PC-9 (cell line): Measurements from ENCODE around the gene EPN1. TPM values are rescaled to one million over a fixed set of nuclear protein-coding genes. Genes with fewer than 3 reads are reported as not detected.

ENCODE experiments used
- BruUV-seq: library from RNA; stranded (reverse); fragments of 400-500 nt; replicated peaks from 2 replicates; lab custom pipeline; 2021; lab: Mats Ljungman, UMichigan
- CTCF ChIA-PET: fragments of 300-600 bp; sonication (Branson Sonifier 250); formaldehyde crosslinking; loops from one replicate; lab custom pipeline; 2022; ENCODE audit warnings: antibody characterized with exemption; lab: Charles Lee
- POLR2A ChIA-PET: fragments of 300-600 bp; sonication (Branson Sonifier 250); formaldehyde crosslinking; loops from one replicate; lab custom pipeline; 2022; ENCODE audit warnings: antibody characterized with exemption; ENCODE audit not compliant: unreplicated experiment; lab: Charles Lee
- DNase-seq, 2 experiments: peaks; one replicate each; pipeline versions ENCODE4 v3.0.0 to v3.0.0-alpha.2; 2015 to 2022; ENCODE audit warnings: mixed read lengths in 1 of 2
- H2AFZ ChIP-seq: fragments of 200-600 bp; sonication (generic); 2 replicates; pipeline ENCODE4 v1.8.1; 2017; ENCODE audit warnings: antibody characterized with exemption
- H3F3A ChIP-seq: fragments of 200-600 bp; sonication (generic); 2 replicates; pipeline ENCODE4 v1.8.1; 2017; ENCODE audit warnings: antibody characterized with exemption, mild to moderate bottlenecking, low read depth; ENCODE audit not compliant: insufficient read depth
- H3K27ac ChIP-seq: fragments of 200-600 bp; sonication (generic); 2 replicates; pipeline ENCODE4 v1.6.1; 2016; ENCODE audit warnings: mixed run types
- H3K27me3 ChIP-seq: fragments of 200-600 bp; sonication (generic); 2 replicates; pipeline ENCODE4 v1.6.1; 2016; ENCODE audit warnings: low read depth, mixed run types; ENCODE audit not compliant: insufficient read depth
- H3K36me3 ChIP-seq: fragments of 200-600 bp; sonication (generic); 2 replicates; pipeline ENCODE4 v1.6.1; 2016; ENCODE audit warnings: low read depth, mixed run types
- H3K4me1 ChIP-seq: fragments of 200-600 bp; sonication (generic); replicated peaks from 2 replicates; pipeline ENCODE4 v1.6.1; 2016; ENCODE audit warnings: mixed run types; ENCODE audit not compliant: insufficient read depth
- H3K4me2 ChIP-seq: fragments of 200-600 bp; sonication (generic); 2 replicates; pipeline ENCODE4 v1.6.1; 2017; ENCODE audit warnings: mixed run types
- H3K4me3 ChIP-seq: fragments of 200-600 bp; sonication (generic); 2 replicates; pipeline ENCODE4 v1.6.1; 2016; ENCODE audit warnings: mixed run types
- H3K79me2 ChIP-seq: fragments of 200-600 bp; sonication (generic); 2 replicates; pipeline ENCODE4 v1.6.1; 2017; ENCODE audit warnings: low read depth, mixed run types
- H3K9me2 ChIP-seq: fragments of 200-600 bp; sonication (generic); 2 replicates; pipeline ENCODE4 v1.8.1; 2017; ENCODE audit warnings: mild to moderate bottlenecking; ENCODE audit not compliant: insufficient read depth
- H3K9me3 ChIP-seq: fragments of 200-600 bp; sonication (generic); 2 replicates; pipeline ENCODE4 v1.8.1; 2016; ENCODE audit warnings: low read depth; ENCODE audit not compliant: insufficient read depth
- H4K20me1 ChIP-seq: fragments of 200-600 bp; sonication (generic); 2 replicates; pipeline ENCODE4 v1.8.1; 2017; ENCODE audit not compliant: insufficient read depth
- EZH2 ChIP-seq: fragments of 200-600 bp; sonication (generic); IDR thresholded peaks from 2 replicates; pipeline ENCODE4 v1.8.0; 2017; ENCODE audit warnings: antibody characterized with exemption, low read depth
- intact Hi-C: fragments of 100-400 bp; cut with micrococcal nuclease; formaldehyde crosslinking; loops from one replicate; pipeline ENCODE4 v1.10.0; 2022; ENCODE audit not compliant: unreplicated experiment
- total RNA-seq: library from RNA; stranded (reverse); gene quantifications from 2 replicates; pipeline ENCODE4 v1.2.3, GENCODE V29; 2021
- TF ChIP-seq, protein P1 (sequence below): fragments of 200-600 bp; sonication (generic); conservative IDR thresholded peaks from 2 replicates; pipeline ENCODE4 v1.6.1; 2017; ENCODE audit warnings: mixed run types, antibody characterized with exemption, mild to moderate bottlenecking, moderate library complexity

EPN1 gene
- total RNA-seq, 1 experiment from 2014 or later = 232 TPM

DNA sequence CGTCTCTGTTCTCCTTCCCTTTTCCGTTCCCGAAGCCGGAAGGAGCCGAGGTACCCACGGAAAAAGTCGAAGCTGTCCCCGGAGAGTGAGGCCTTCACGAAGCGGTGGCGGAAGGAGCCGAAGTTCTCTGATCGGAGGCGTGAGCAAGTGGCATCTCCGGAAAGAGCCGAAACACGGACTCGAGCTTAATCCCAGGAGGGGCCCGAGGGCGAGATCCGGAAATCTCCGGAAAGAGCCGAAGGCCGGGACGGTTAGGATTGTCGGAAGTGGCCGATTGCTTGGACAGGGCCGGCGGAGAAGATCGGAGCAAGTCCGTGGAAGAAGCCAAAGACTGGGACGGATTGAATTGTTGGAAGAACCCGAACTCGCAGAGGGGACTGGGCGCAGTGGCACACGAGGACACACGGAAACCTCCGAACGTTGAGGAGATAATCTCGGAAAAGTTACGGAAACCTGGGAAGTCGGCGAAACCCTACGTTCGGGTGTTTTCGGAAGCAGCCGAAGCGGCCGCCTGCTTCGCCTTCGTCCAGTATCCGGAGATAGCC, 20.6 kb upstream of the EPN1 start:
- peaks cover 45% of the 10 kb centered on the region for H3K79me2 ChIP-seq
- TF ChIP-seq EZH2 = no peak
- TF ChIP-seq, protein P1, sequence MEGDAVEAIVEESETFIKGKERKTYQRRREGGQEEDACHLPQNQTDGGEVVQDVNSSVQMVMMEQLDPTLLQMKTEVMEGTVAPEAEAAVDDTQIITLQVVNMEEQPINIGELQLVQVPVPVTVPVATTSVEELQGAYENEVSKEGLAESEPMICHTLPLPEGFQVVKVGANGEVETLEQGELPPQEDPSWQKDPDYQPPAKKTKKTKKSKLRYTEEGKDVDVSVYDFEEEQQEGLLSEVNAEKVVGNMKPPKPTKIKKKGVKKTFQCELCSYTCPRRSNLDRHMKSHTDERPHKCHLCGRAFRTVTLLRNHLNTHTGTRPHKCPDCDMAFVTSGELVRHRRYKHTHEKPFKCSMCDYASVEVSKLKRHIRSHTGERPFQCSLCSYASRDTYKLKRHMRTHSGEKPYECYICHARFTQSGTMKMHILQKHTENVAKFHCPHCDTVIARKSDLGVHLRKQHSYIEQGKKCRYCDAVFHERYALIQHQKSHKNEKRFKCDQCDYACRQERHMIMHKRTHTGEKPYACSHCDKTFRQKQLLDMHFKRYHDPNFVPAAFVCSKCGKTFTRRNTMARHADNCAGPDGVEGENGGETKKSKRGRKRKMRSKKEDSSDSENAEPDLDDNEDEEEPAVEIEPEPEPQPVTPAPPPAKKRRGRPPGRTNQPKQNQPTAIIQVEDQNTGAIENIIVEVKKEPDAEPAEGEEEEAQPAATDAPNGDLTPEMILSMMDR = 0 out of 2 replicates have a peak, but pooled peaks have one; percentile 3
- peak overlapping the region; percentile 79 for H3K4me2 ChIP-seq
- no peaks in the 10 kb centered on the region for H3K9me2 ChIP-seq
- peaks cover 21% of the 10 kb centered on the region for H3K36me3 ChIP-seq
- peak overlapping the region; percentile 90 for H2AFZ ChIP-seq
- peaks cover 10% of the 10 kb centered on the region; the same call in 1 of the 2 replicates for H3F3A ChIP-seq
- no peaks in the 10 kb centered on the region for H3K27me3 ChIP-seq
- H3K4me3 ChIP-seq = peak overlapping the region; percentile 72
- peak; percentile 99 to 100 for DNase-seq
- BruUV-seq = no TSS peak
- no peaks in the 10 kb centered on the region for H3K9me3 ChIP-seq
- CTCF ChIA-PET = interaction anchor here (0.5 to 1.3 kb wide), 6 partner anchors 14 to 941 kb away, joined by 4 to 8 read pairs (median 5); partner anchors contain the start of gene ZNF71
- H3K4me1 ChIP-seq = peaks cover 25% of the 10 kb centered on the region
- H3K27ac ChIP-seq = peak overlapping the region; percentile 95
- intact Hi-C loops = loop anchor here (1.0 to 5.0 kb wide), 3 partner anchors 11 to 488 kb away; partner anchors contain the start of genes ZNF444 and ZNF581
- peaks cover 39% of the 10 kb centered on the region for H4K20me1 ChIP-seq
- POLR2A ChIA-PET = interaction anchor here (0.6 to 1.4 kb wide), 22 partner anchors 11 to 1206 kb away, joined by 3 to 13 read pairs (median 4); partner anchors contain the start of genes CDC42EP5, FIZ1, LENG9 and UBE2S

DNA sequence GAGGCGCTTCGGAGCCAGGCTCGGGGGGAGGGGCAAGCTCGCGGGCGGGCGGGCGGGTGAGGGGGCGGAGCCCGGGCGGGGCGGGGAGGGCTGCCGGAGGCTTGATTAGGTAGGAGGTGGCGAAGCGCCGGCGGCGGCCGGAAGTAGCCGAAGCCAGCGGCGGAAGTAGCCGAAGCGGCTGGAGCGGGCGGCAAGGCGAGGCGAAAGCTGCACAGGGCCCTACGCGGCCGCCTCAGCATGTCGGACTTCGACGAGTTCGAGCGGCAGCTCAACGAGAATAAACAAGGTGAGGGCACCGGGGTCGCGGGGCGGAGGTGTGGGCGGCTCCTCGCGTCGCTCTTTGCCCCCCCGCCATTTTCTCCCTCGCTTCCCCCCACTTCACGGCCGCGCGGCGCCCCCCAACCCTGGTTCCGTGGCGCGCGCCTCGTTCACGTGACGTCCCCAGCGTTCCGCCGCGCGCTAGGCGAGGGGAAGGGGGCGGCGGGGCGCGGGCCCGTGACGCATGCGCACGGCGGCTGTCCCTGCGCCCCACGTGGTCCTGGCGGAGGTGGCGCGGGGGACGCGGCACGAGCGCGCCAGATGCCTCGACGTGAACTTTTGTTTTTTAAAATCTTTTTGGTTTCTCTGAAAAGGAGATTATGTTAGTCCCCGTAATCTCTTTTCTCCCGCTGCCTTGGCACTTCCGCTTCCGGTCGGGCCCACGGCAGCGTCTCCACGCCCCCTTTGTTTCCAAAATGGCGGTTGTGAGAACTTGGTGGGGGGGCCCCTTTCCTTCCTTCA, 20.0 kb upstream of the EPN1 start, which contains the start of gene U2AF2:
TSS of gene U2AF2 (plus strand) at position 168 of the 780 bp plus-strand sequence. CDS start at position 238, 70 bp downstream.
- no peaks in the 10 kb centered on the region for H3K27me3 ChIP-seq
- DNase-seq = peak; percentile 71 to 97
- H3K9me2 ChIP-seq = no peaks in the 10 kb centered on the region
- H3K79me2 ChIP-seq = peaks cover 52% of the 10 kb centered on the region
- H3K27ac ChIP-seq = peak within 1 kb of the TSS; percentile 95
- H4K20me1 ChIP-seq = peaks cover 46% of the 10 kb centered on the region
- no peak for TF ChIP-seq EZH2
- TF ChIP-seq, protein P1 = 0 out of 2 replicates have a peak, but pooled peaks have one; percentile 4
- peak within 1 kb of the TSS; percentile 90 for H2AFZ ChIP-seq
- peaks cover 25% of the 10 kb centered on the region for H3K4me1 ChIP-seq
- CTCF ChIA-PET = interaction anchor here (0.5 to 1.3 kb wide), 4 partner anchors 13 to 940 kb away, joined by 4 to 8 read pairs (median 6); partner anchors contain the start of gene ZNF71
- POLR2A ChIA-PET = interaction anchor here (0.6 to 1.4 kb wide), 16 partner anchors 12 to 1206 kb away, joined by 3 to 13 read pairs (median 4); partner anchors contain the start of genes CDC42EP5, FIZ1, LENG9 and UBE2S
- intact Hi-C loops = loop anchor here (1.0 to 5.0 kb wide), 3 partner anchors 12 to 487 kb away; partner anchors contain the start of genes ZNF444 and ZNF581
- peaks cover 10% of the 10 kb centered on the region; the same call in 1 of the 2 replicates for H3F3A ChIP-seq
- H3K4me2 ChIP-seq = peak within 1 kb of the TSS; percentile 99
- H3K9me3 ChIP-seq = no peaks in the 10 kb centered on the region
- BruUV-seq = no TSS peak
- H3K36me3 ChIP-seq = peaks cover 26% of the 10 kb centered on the region
- peak within 1 kb of the TSS; percentile 93 for H3K4me3 ChIP-seq

DNA sequence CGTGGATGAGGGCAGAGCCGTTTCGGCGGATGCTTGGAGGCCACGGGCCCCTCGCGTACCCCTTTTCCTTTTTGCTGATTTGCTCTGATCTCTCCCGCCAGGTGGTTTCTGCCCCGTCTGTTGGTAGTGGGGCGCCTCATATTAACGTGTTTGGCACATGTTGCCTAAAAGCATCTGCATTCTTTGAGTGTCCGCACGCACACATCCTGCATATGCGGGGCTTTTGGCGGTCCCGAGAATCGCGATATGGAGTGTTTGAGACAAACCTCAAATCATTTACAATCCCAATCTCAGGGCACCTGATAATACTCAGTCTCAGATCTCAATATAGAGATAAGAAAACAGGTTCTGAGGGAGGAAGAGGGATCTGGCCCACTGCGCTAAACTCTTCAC, 19.4 kb upstream of the EPN1 start:
- H3K4me2 ChIP-seq = peak overlapping the region; percentile 99
- DNase-seq = no peak
- no peaks in the 10 kb centered on the region for H3K27me3 ChIP-seq
- H3K4me1 ChIP-seq = peaks cover 25% of the 10 kb centered on the region
- H3K36me3 ChIP-seq = peaks cover 26% of the 10 kb centered on the region
- peaks cover 52% of the 10 kb centered on the region for H4K20me1 ChIP-seq
- CTCF ChIA-PET = no interaction called here
- H3K9me2 ChIP-seq = no peaks in the 10 kb centered on the region
- H3K27ac ChIP-seq = peak overlapping the region; percentile 95
- peak overlapping the region; percentile 93 for H3K4me3 ChIP-seq
- BruUV-seq = TSS peak; percentile 43
- POLR2A ChIA-PET = no interaction called here
- peaks cover 10% of the 10 kb centered on the region; the same call in 1 of the 2 replicates for H3F3A ChIP-seq
- H2AFZ ChIP-seq = peak overlapping the region; percentile 56; the same call in 1 of the 2 replicates
- TF ChIP-seq EZH2 = no peak
- TF ChIP-seq, protein P1 = no peak
- intact Hi-C loops = loop anchor here (2.0 kb wide), 1 partner anchor 21 kb away; no protein-coding TSS in a partner anchor
- H3K79me2 ChIP-seq = peaks cover 58% of the 10 kb centered on the region
- no peaks in the 10 kb centered on the region for H3K9me3 ChIP-seq
